GM08714 (cell line): ENCODE data around the gene FAM3A.

Experiments
- H3K4me3 ChIP-seq: fragments of 200-500 bp; sonication (Bioruptor generic); 2 replicates; pipeline ENCODE4 v1.5.1; 2014; ENCODE audit warnings: mild to moderate bottlenecking, low read length, inconsistent platforms
- ZNF274 ChIP-seq: IDR thresholded peaks from 2 replicates; pipeline ENCODE4 v1.6.1; 2012; ENCODE audit warnings: mild to moderate bottlenecking, low read depth, low read length

Gene FAM3A

GRCh38 chrX:154459832-154460231 is 56.2 kb downstream of the FAM3A start:
- no peak overlapping the region for H3K4me3 ChIP-seq
- no peak for TF ChIP-seq ZNF274

GRCh38 chrX:154458954-154459778 is 56.9 kb downstream of the FAM3A start:
- H3K4me3 ChIP-seq: peak overlapping the region; percentile 57
- no peak for TF ChIP-seq ZNF274

- H3K4me3 ChIP-seq: peak within 1 kb of the TSS; percentile 57
- no peak for TF ChIP-seq ZNF274
Measured at GRCh38 chrX:154458116-154458953, 57.7 kb downstream of the FAM3A start, which contains the start of gene PLXNA3. Gene PLXNA3, plus strand, starts transcription at chrX:154458281. Its CDS starts 1,903 bp downstream, at chrX:154460184.

GRCh38 chrX:154457491-154458115 is 58.4 kb downstream of the FAM3A start:
- peak overlapping the region; percentile 51; the same call in 1 of the 2 replicates for H3K4me3 ChIP-seq
- no peak for TF ChIP-seq ZNF274
